ENCODE measurements around the gene ADAM17. TPM values are rescaled to one million over a fixed set of nuclear protein-coding genes. Genes with fewer than 3 reads are reported as not detected.
A peak's percentile ranks its signal among the peaks of the same experiment; 100 is the strongest.

ADAM17 gene
- polyA plus RNA-seq, 2 of the 4 experiments (the other 2 are of a cell fraction): 33.1 to 38.1 TPM

DNA sequence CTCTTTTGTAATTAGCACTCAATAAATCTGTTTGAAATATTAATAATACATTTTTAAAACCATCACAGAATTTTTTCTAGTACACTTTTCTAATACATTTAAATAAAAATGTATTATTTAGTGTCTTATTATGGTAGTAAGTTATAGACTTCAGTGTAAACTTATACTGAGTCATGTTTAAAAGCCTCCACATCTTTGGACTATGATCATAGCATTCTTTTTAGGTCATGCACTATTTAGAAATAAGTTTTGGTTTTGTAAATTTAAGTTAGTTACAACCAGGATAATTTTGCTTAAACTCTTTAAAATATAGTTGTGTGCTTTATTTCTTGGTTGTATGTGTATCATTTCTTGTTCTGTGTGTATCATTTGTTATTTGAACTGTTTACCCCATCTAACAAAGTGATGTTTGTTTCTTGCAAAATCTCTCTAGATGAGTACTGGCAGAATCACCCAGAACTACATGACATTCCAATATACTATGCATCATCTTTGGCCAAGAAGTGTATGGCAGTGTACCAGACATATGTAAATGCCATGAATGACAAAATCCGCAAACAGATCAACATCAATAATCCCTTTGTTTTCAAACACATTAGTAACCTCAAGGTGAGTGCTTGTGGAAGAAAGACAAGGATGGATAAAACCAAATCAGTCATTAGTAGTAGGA is 115.4 kb downstream of the ADAM17 start:
- FAIRE-seq (no peak), ATAC-seq (peak in 1 of 2 experiments; percentile 35; a peak in 1 of 6 replicates), DNase-seq (ENCODE audit: low read depth in 1 of 2, low spot score in 1 of 2) (no peak)
- H3K27ac ChIP-seq: no peak overlapping the region
- TF ChIP-seq ESRRA (IDR thresholded peaks at IDR 0.05; ENCODE audit: borderline replicate concordance, low read length): no peak
- TF ChIP-seq, protein P1, sequence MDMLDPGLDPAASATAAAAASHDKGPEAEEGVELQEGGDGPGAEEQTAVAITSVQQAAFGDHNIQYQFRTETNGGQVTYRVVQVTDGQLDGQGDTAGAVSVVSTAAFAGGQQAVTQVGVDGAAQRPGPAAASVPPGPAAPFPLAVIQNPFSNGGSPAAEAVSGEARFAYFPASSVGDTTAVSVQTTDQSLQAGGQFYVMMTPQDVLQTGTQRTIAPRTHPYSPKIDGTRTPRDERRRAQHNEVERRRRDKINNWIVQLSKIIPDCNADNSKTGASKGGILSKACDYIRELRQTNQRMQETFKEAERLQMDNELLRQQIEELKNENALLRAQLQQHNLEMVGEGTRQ (IDR thresholded peaks at IDR 0.05): no peak
- TF ChIP-seq EP300 (IDR thresholded peaks at IDR 0.05): no peak
- TF ChIP-seq SMC3 (IDR thresholded peaks at IDR 0.05): no peak
- no peak for TF ChIP-seq SREBF2 (IDR thresholded peaks at IDR 0.05)
- TF ChIP-seq JUNB (IDR thresholded peaks at IDR 0.05): no peak
- no peak for TF ChIP-seq HOXB13 (CRISPR knock-in tag; IDR thresholded peaks at IDR 0.05; ENCODE audit: low read depth)
- TF ChIP-seq, protein P2, sequence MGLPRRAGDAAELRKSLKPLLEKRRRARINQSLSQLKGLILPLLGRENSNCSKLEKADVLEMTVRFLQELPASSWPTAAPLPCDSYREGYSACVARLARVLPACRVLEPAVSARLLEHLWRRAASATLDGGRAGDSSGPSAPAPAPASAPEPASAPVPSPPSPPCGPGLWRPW (IDR thresholded peaks at IDR 0.05): no peak
- no peak for TF ChIP-seq FOSB (CRISPR knock-in tag; IDR thresholded peaks at IDR 0.05)
- no peak for TF ChIP-seq POLR2A (IDR thresholded peaks at IDR 0.05; ENCODE audit: low read length)
- no peak for TF ChIP-seq PHF8 (IDR thresholded peaks at IDR 0.05; ENCODE audit: borderline replicate concordance, low read depth)
- no peak overlapping the region for H3K4me3 ChIP-seq
- H3K9me3 ChIP-seq: no peaks in the 10 kb centered on the region
- CTCF ChIA-PET: no interaction called here
- POLR2A ChIA-PET: no interaction called here
- H3K4me2 ChIP-seq: no peak overlapping the region
- H3K4me1 ChIP-seq: peaks cover 6% of the 10 kb centered on the region; the same call in 1 of the 3 replicates
- WGBS (ENCODE audit: missing lambda C conversion rate): 95% methylated on average over 1 of the region's 1 CpG

GRCh38 chr2:9439536-9439935 is 116.1 kb downstream of the ADAM17 start:
- Histone ChIP-seq H3K4me3 (no peak overlapping the region), H3K27ac (no peak overlapping the region), H3K4me2 (no peak overlapping the region), H3K9me3 (no peaks in the 10 kb centered on the region), H3K4me1 (peaks cover 6% of the 10 kb centered on the region; the same call in 1 of the 3 replicates)
- POLR2A ChIA-PET: no interaction called here
- DNase-seq (ENCODE audit: low read depth in 1 of 2, low spot score in 1 of 2) (no peak), ATAC-seq (no peak), FAIRE-seq (no peak)
- WGBS (ENCODE audit: missing lambda C conversion rate): 92% methylated on average over 1 of the region's 1 CpG
- CTCF ChIA-PET: interaction anchor here (1.1 kb wide), 1 partner anchor 16 kb away, joined by 4 read pairs; no protein-coding TSS in a partner anchor
- TF ChIP-seq SREBF2 (IDR thresholded peaks at IDR 0.05) (no peak), HEYL (CRISPR knock-in tag; IDR thresholded peaks at IDR 0.05) (no peak), NFE2L2 (conservative IDR thresholded peaks at IDR 0.05; ENCODE audit: low read length) (no peak), NPAS2 (CRISPR knock-in tag; IDR thresholded peaks at IDR 0.05; ENCODE audit: borderline replicate concordance) (no peak), ZC3H11A (IDR thresholded peaks at IDR 0.05) (no peak), EP300 (IDR thresholded peaks at IDR 0.05) (no peak), HMGXB4 (CRISPR knock-in tag; IDR thresholded peaks at IDR 0.05; ENCODE audit: borderline replicate concordance) (no peak), FOSL2 (IDR thresholded peaks at IDR 0.05) (no peak), FOSL2 (CRISPR knock-in tag; IDR thresholded peaks at IDR 0.05) (peak; percentile 44)

Other genes starting within 250 kb of the ADAM17 start
- gene ITGB1BP1, start 132.3 kb downstream of the ADAM17 start, polyA plus RNA-seq (2011; rRNA removed): 136 and 144 TPM in 2 replicates
- 99.3 to 112 TPM (median 101 TPM) in 3 replicates for gene ITGB1BP1, start 132.3 kb downstream of the ADAM17 start, polyA plus RNA-seq (2017; fragmentation: RNase III; extraction: RNeasy Plus Mini Kit Qiagen cat#74134 plus additional on column Dnase treatment)
- 76.7 and 77.2 TPM in 2 replicates for gene CPSF3, start 132.2 kb downstream of the ADAM17 start, polyA plus RNA-seq (2011; rRNA removed)
- gene CPSF3, start 132.2 kb downstream of the ADAM17 start, polyA plus RNA-seq (2017; fragmentation: RNase III; extraction: RNeasy Plus Mini Kit Qiagen cat#74134 plus additional on column Dnase treatment): 63.4 to 65.0 TPM (median 63.6 TPM) in 3 replicates
- 163 and 187 TPM in 2 replicates for gene IAH1, start 81.3 kb downstream of the ADAM17 start, polyA plus RNA-seq (2011; rRNA removed)
- 68.3 to 78.4 TPM (median 75.4 TPM) in 3 replicates for gene IAH1, start 81.3 kb downstream of the ADAM17 start, polyA plus RNA-seq (2017; fragmentation: RNase III; extraction: RNeasy Plus Mini Kit Qiagen cat#74134 plus additional on column Dnase treatment)
- 672 and 833 TPM in 2 replicates for gene YWHAQ, start 75.2 kb upstream of the ADAM17 start, polyA plus RNA-seq (2011; rRNA removed)
- 661 to 703 TPM (median 686 TPM) in 3 replicates for gene YWHAQ, start 75.2 kb upstream of the ADAM17 start, polyA plus RNA-seq (2017; fragmentation: RNase III; extraction: RNeasy Plus Mini Kit Qiagen cat#74134 plus additional on column Dnase treatment)